GM12892 (cell line): Measurements from ENCODE around the gene PIERCE2.
"Not testable (repeated sequence)": the region's sequence is repeated elsewhere in the genome, so short reads cannot be mapped to it uniquely, and the experiment has no call there.

Source experiments
- POLR2A ChIP-seq: IDR thresholded peaks from 2 replicates; pipeline ENCODE4 v1.6.1; 2011; ENCODE audit warnings: low read depth, low read length, control low read depth
- POLR2AphosphoS5 ChIP-seq: IDR thresholded peaks from 2 replicates; pipeline ENCODE4 v1.6.1; 2011; ENCODE audit warnings: low read depth, low read length, control low read depth
- TAF1 ChIP-seq: IDR thresholded peaks from 2 replicates; pipeline ENCODE4 v1.6.1; 2011; ENCODE audit warnings: low read depth, mild to moderate bottlenecking, control low read depth, low read length, borderline replicate concordance

DNA sequence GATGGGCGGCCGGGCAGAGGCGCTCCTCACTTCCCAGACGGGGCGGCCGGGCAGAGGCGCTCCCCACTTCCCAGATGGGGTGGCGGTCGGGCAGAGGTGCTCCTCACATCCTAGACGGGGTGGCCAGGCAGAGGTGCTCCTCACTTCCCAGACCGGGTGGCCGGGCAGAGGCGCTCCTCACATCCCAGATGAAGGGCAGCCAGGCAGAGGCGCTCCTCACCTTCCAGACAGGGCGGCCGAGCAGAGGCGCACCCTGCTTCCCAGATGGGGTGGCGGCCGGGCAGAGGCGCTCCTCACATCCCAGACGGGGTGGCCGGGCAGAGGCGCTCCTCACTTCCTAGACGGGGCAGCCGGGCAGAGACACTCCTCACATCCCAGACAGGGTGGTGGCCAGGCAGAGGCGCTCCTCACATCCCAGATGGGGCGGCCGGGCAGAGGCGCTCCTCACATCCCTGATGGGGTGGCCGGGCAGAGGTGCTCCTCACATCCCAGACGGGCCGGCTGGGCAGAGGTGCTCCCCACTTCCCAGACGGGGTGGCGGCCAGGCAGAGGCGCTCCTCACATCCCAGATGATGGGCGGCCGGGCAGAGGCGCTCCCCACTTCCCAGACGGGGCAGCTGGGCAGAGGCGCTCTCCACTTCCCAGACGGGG, 38.2 kb downstream of the PIERCE2 start:
- TF ChIP-seq TAF1, POLR2AphosphoS5, POLR2A: not testable (repeated sequence)
